ENCODE measurements around the gene OXCT2.
A peak's percentile ranks its signal among the peaks of the same experiment; 100 is the strongest.
"Not testable (repeated sequence)": the region's sequence is repeated elsewhere in the genome, so short reads cannot be mapped to it uniquely, and the experiment has no call there.

OXCT2 gene

GRCh38 chr1:39787468-39787867 is 16.3 kb upstream of the OXCT2 start:
- DNase-seq (ENCODE audit: low read depth): no peak

DNA sequence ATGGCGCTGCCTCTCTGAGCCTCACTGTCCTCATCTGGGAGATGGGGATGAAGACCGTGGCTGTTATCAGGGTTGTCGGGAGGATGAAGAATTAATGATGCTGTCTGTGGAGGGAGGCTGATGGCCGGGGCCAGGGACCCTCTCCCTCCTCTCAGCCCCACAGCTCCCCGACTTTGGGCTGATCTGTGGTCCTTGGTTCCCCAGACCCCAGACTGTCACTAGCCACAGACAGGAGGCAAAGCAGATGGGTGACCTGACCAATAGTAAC is 15.9 kb upstream of the OXCT2 start:
- DNase-seq (ENCODE audit: low read depth): not testable (repeated sequence)

DNA sequence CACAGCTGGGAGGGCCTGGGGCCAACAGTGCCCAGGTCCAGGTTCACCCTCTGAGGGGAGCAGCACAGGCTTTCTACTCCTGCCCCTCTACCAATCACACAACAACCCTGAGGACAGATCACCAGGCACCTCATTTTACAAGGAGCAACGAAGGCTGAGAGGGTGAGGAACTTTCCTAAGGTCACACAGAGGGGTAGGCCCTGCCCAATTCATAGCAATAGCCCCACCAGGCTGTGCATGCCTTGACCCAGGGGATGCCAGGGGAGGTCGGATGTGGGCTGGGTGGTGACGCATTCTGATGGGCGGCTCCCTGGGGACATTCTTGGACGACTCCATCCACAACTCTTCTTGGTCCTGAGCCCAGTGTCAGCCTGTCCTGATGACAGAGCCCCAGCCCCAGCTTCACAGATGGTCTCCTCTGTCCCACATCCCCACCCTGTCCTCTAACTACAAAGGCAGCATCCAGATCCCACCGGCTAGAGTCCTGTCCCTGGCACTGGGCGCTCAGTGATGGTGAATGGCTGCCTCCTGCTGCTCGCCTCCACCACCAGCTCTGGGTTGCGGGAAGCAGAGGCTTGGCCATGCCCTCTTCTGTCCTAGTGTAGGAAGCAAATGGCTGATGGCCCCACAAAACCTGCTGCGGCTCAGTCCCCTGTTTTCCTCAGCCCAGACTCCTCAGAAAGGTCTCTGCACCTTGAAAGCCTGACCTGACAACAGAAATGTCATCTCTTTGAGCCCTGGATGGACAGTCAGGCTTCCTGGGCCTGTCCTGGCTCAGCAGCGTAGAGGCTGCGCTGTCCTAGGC is 15.4 kb upstream of the OXCT2 start:
- not testable (repeated sequence) for DNase-seq (ENCODE audit: low read depth)

DNA sequence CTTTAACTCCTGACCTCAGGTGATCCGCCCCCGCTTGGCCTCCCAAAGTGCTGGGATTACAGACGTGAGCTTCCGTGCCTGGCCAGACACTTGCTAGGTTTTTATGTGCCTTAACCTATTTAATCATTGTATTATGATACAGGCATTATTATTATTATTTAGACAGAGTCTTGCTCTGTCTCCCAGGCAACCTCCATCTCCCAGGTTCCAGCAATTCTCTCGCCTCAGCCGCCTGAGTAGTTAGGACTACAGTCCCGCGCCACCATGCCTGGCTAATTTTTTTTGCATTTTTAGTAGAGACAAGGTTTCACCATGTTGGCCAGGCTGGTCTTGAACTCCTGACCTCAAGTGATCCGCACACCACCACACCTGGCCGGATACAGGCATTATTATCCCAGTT is 11.5 kb upstream of the OXCT2 start:
- not testable (repeated sequence) for DNase-seq (ENCODE audit: low read depth)

GRCh38 chr1:39782103-39782502 is 11.0 kb upstream of the OXCT2 start:
- DNase-seq (ENCODE audit: low read depth): no peak

GRCh38 chr1:39781349-39781715 is 10.2 kb upstream of the OXCT2 start:
- no peak for DNase-seq (ENCODE audit: low read depth)

DNA sequence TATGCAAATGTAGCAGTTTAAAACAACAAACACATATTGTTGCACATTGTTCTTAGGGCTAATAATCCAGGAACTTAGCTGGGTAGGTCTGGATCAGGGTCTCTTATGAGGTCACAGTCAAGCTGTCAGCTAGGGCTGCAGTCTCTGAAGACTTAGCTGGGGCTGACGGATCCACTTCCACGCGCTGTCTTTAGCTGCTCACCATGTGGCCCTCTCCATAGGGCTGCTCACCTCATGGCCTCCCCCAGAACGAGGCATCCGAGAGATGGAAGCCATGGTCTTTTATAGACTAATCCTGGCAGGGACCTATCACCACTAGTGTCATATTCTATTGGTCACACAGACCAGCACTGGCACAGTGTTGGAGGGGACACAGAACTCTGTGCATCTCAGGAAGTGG is 8.7 kb upstream of the OXCT2 start:
- no peak for DNase-seq (ENCODE audit: low read depth)

- DNase-seq (ENCODE audit: low read depth): no peak
Measured at GRCh38 chr1:39779137-39779536, 8.0 kb upstream of the OXCT2 start.

- not testable (repeated sequence) for DNase-seq (ENCODE audit: low read depth)
Measured at GRCh38 chr1:39778463-39779099, 7.4 kb upstream of the OXCT2 start.

GRCh38 chr1:39777896-39778295 is 6.7 kb upstream of the OXCT2 start:
- not testable (repeated sequence) for DNase-seq (ENCODE audit: low read depth)

DNA sequence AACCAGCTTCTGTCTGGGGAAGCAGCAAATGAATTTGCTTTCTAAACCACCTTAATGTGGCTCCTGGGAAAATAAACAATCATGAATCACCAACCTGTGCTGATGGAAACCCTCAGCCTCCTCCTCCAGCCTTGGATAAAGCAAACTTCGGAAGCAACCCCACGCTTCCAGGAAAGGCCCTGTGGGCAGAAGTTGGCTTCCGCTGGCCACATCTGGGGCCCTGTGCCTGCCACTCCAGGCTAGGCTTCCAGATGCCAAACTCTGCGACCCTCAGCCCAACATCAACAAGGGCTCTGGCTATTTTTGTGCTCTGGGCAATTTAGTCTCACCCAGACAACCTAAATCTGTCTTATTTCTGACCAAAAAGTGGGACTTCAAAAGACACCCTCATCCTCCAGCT is 6.2 kb upstream of the OXCT2 start:
- DNase-seq (ENCODE audit: low read depth): peak; percentile 9

GRCh38 chr1:39776886-39777285 is 5.7 kb upstream of the OXCT2 start:
- DNase-seq (ENCODE audit: low read depth): no peak

GRCh38 chr1:39776400-39776713 is 5.2 kb upstream of the OXCT2 start:
- DNase-seq (ENCODE audit: low read depth): peak; percentile 6

- DNase-seq (ENCODE audit: low read depth): not testable (repeated sequence)
Measured at GRCh38 chr1:39775676-39776399, 4.7 kb upstream of the OXCT2 start.

GRCh38 chr1:39775141-39775540 is 4.0 kb upstream of the OXCT2 start:
- not testable (repeated sequence) for DNase-seq (ENCODE audit: low read depth)

GRCh38 chr1:39773369-39773979 is 2.3 kb upstream of the OXCT2 start:
- not testable (repeated sequence) for DNase-seq (ENCODE audit: low read depth)

DNA sequence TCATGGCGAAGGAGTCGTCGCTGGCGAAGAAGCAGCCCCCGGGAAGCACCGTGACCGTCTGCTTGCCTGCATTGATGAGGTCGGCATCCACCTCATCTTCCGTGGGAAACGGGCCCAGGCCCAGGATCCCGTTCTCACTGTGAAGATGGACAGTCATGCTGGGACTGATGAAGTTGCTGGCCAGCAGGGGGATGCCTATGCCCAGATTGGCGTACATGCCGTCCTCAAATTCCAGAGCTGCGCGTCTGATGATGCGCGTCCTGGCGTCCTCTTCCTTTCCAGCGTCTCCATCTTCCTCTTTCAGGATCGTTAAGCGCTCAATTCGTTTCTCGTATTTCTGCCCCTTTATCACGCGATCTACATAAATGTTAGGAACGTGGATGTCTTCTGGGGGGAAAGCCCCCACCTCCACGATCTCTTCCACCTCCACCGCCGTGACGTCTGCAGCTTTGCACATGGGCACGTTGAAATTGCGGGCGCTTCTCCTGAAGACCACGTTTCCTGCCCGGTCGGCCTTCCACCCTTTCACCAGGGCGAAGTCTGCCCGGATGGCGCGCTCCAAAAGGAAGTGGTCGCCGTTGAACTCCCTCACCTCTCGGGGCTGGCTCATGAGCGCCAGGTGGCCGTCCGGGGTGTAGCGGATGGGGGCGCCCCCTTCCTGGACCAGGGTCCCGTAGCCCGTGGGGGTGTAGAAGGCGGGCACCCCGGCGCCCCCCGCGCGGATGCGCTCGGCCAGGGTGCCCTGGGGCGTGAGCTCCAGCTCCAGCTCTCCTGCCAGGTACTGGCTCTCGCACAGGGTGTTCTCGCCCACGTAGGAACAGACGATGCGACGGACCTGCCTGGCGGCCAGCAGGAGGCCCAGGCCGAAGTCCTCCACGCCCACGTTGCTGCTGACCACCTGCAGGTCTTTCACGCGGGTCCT is 787 bp downstream of the OXCT2 start:
- not testable (repeated sequence) for DNase-seq (ENCODE audit: low read depth)

GRCh38 chr1:39769502-39769901 is 1.6 kb downstream of the OXCT2 start:
- DNase-seq (ENCODE audit: low read depth): not testable (repeated sequence)

DNA sequence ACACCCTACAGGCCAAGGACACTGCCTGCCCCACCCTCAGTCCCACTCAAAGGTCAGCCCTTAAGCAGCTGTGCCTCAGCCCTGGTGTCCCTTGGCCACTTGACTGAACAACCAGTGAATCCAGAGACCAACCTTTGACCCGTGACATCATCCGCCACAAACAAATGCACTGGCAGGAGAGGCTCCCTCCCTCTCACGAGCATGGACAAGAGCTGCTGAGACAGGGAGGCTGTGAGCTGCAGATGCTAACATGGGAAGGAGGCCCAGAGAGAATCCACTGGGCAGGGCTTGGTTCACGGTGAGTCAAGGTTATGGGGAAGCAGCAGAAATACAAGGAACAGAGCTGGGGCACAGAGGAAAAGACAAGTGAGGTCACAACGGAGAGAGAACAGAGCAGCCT is 4.7 kb downstream of the OXCT2 start:
- DNase-seq (ENCODE audit: low read depth): not testable (repeated sequence)

- DNase-seq (ENCODE audit: low read depth): not testable (repeated sequence)
Measured at GRCh38 chr1:39764512-39764911, 6.6 kb downstream of the OXCT2 start.

DNA sequence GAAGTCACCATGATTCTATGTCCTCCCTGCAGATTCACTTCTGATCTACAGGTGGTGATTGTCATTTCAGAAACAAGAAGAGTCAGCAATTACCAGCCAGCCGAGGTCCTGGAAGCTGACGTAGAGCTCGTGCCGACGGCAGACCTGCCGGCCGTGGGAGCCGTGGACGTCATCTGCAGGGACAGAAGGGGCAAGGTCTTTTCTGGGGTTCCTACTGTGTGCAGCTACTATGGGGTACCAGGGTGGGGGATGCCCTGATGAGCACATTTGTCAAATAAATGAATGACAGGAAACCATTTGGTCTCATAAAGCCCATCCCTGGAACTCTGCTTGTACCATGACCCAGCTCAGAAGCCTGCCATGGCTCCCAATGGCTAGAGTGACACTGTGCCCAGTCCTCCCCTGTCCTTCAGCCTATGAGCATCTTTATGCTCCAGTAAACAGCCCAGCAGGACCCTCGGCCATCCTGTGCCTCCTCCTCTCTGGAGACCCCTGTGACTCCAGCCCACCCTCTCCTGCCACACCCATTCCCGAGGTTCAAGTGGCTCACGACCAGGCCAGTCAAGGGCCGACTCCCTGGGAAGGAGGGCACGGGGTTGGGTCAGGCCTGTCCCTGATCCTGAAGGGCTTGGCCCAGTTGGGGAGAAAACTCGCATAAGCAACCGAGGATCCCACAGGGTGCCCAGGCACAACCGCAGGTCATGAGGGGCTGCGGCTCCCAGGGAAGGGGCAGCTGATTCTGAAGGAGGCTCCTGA is 7.4 kb downstream of the OXCT2 start:
- not testable (repeated sequence) for DNase-seq (ENCODE audit: low read depth)

All from ELR (cell line).